HL-60 (cell line): ENCODE results near the gene HOXD12.

ENCODE experiments used
- DNase-seq, 2 experiments: peaks; one replicate each; pipeline ENCODE4 v3.0.0-alpha.2; 2010 to 2020; ENCODE audit warnings: low read depth in 1 of 2, low spot score in 1 of 2
- H3K27ac ChIP-seq: fragments of 250-450 bp; sonication (Bioruptor Pico); replicated peaks from 2 replicates; pipeline ENCODE4 v1.5.1; 2020; ENCODE audit warnings: mild to moderate bottlenecking, moderate library complexity
- H3K27me3 ChIP-seq: fragments of 250-450 bp; sonication (Bioruptor Pico); 2 replicates; pipeline ENCODE4 v1.5.1; 2021; ENCODE audit warnings: mild to moderate bottlenecking, moderate library complexity; ENCODE audit not compliant: insufficient read depth, poor library complexity, severe bottlenecking
- H3K4me3 ChIP-seq: replicated peaks from 2 replicates; pipeline ENCODE4 v1.5.1; 2011; ENCODE audit warnings: mild to moderate bottlenecking, control low read depth, low read length; ENCODE audit not compliant: insufficient read depth
- CTCF ChIP-seq: IDR thresholded peaks from one replicate; pipeline ENCODE4 v1.5.1; 2011; ENCODE audit warnings: low read length, control low read depth, inconsistent platforms; ENCODE audit not compliant: insufficient read depth
- GABPA ChIP-seq: IDR thresholded peaks from 2 replicates; pipeline ENCODE4 v1.6.1; 2012; ENCODE audit warnings: low read depth
- POLR2AphosphoS5 ChIP-seq: IDR thresholded peaks from 2 replicates; pipeline ENCODE4 v1.6.1; 2012; ENCODE audit warnings: low read depth
- REST ChIP-seq: IDR thresholded peaks from 2 replicates; pipeline ENCODE4 v1.6.1; 2012; ENCODE audit warnings: low read depth; ENCODE audit not compliant: insufficient replicate concordance
- SPI1 ChIP-seq: IDR thresholded peaks from 2 replicates; pipeline ENCODE4 v1.6.1; 2012; ENCODE audit warnings: low read depth, mild to moderate bottlenecking, borderline replicate concordance

HOXD12 gene

GRCh38 chr2:176149939-176150583 is 50.5 kb downstream of the HOXD12 start:
- no peak for TF ChIP-seq GABPA
- TF ChIP-seq POLR2AphosphoS5 = no peak
- TF ChIP-seq CTCF = no peak
- no peak for TF ChIP-seq SPI1
- no peak for TF ChIP-seq REST
- Histone ChIP-seq H3K4me3 (no peak overlapping the region), H3K27me3 (peaks cover 72% of the 10 kb centered on the region), H3K27ac (no peak overlapping the region)
- no peak for DNase-seq

- Histone ChIP-seq H3K27ac (no peak overlapping the region), H3K4me3 (no peak overlapping the region), H3K27me3 (peaks cover 75% of the 10 kb centered on the region)
- TF ChIP-seq CTCF (no peak), REST (no peak), SPI1 (no peak), POLR2AphosphoS5 (no peak)
- no peak for DNase-seq
Observed at GRCh38 chr2:176150584-176151441, 51.2 kb downstream of the HOXD12 start.

- Histone ChIP-seq H3K27ac (no peak within 1 kb of the TSS), H3K27me3 (peaks cover 75% of the 10 kb centered on the region), H3K4me3 (no peak within 1 kb of the TSS)
- TF ChIP-seq CTCF (no peak), REST (no peak), GABPA (no peak), SPI1 (no peak), POLR2AphosphoS5 (no peak)
- DNase-seq = no peak
Observed at GRCh38 chr2:176151442-176152287, 52.1 kb downstream of the HOXD12 start, which contains the start of gene HOXD4. HOXD4 (plus strand) TSS chr2:176151550; CDS start chr2:176151634, 84 bp downstream.
